ENCODE measurements around the gene NFIX. TPM values are rescaled to one million over a fixed set of nuclear protein-coding genes. Genes with fewer than 3 reads are reported as not detected.
A peak's percentile ranks its signal among the peaks of the same experiment; 100 is the strongest.

Gene NFIX
- total RNA-seq, 1 donor from 2014 or later = 8.4 TPM

DNA sequence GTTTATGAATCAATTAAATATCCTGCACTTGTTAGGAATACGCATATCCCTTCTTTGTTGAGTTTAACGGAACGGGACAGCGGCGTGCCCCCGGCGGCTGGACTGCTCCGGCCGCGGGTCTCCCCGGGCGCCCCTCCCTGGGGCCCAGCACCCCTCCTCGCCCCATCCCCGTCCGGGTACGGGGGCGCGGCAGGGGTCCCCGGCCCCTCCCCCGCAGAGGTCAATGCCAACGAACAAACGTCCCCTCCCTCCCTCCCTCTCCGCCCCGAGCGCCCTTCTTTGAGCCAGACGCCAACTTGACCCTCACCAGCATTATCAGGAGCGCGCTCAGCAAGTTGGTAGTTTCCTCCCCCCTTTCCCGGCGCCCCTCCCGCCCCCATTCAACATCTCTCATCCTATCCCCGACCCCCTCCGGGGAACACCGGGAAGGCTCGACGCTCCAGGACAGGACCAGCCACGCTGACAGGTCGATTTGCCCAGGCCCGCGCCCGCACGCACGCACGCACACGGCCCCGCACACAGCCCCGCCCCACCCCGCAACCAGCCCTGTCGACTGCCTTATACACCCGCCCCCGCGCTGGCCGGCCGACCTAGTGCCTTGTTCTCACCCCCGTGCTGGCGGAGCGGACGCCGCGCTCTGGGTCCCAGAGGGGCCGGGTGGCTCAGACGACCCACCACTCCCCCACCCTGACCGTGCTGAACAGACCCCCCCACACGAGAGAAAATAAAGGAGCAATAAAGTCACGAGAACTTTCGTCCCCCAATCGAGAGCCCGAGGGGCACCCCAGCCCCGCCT, 102.4 kb downstream of the NFIX start:
- Histone ChIP-seq H3K27me3 (ENCODE audit: insufficient read depth, low read length) (no peaks in the 10 kb centered on the region), H4K20me1 (ENCODE audit: insufficient read depth, low read length) (peaks cover 6% of the 10 kb centered on the region), H3K36me3 (ENCODE audit: insufficient read depth, low read length) (no peaks in the 10 kb centered on the region), H3K4me1 (ENCODE audit: insufficient read depth, low read length) (peaks cover 21% of the 10 kb centered on the region), H3K4me3 (ENCODE audit: insufficient read depth, low read depth, low read length) (no peak overlapping the region), H3K27ac (ENCODE audit: low read depth, low read length) (no peak overlapping the region), H3K9ac (ENCODE audit: low read length) (no peak overlapping the region), H3K9me3 (ENCODE audit: insufficient read depth, low read depth, low read length) (no peaks in the 10 kb centered on the region), H2AFZ (ENCODE audit: low read depth, low read length) (no peak overlapping the region), H3K79me2 (ENCODE audit: insufficient read depth, low read length) (no peaks in the 10 kb centered on the region), H3K4me2 (ENCODE audit: low read length) (peak overlapping the region; percentile 5)
- DNase-seq (ENCODE audit: low read depth) (no peak), FAIRE-seq (no peak)
- no peak overlapping the region for H3K4me3 Mint-ChIP-seq (ENCODE audit: unreplicated experiment)
- peaks cover 10% of the 10 kb centered on the region for H3K9me3 Mint-ChIP-seq (ENCODE audit: unreplicated experiment)
- H3K27ac Mint-ChIP-seq (ENCODE audit: unreplicated experiment) = no peak overlapping the region
- TF ChIP-seq EZH2 (IDR thresholded peaks at IDR 0.05; ENCODE audit: insufficient read depth, low read length) = no peak
- TF ChIP-seq, protein P1, sequence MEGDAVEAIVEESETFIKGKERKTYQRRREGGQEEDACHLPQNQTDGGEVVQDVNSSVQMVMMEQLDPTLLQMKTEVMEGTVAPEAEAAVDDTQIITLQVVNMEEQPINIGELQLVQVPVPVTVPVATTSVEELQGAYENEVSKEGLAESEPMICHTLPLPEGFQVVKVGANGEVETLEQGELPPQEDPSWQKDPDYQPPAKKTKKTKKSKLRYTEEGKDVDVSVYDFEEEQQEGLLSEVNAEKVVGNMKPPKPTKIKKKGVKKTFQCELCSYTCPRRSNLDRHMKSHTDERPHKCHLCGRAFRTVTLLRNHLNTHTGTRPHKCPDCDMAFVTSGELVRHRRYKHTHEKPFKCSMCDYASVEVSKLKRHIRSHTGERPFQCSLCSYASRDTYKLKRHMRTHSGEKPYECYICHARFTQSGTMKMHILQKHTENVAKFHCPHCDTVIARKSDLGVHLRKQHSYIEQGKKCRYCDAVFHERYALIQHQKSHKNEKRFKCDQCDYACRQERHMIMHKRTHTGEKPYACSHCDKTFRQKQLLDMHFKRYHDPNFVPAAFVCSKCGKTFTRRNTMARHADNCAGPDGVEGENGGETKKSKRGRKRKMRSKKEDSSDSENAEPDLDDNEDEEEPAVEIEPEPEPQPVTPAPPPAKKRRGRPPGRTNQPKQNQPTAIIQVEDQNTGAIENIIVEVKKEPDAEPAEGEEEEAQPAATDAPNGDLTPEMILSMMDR (IDR thresholded peaks at IDR 0.05; ENCODE audit: insufficient read depth, low read depth, low read length) = no peak
- peaks cover 5% of the 10 kb centered on the region for H3K36me3 Mint-ChIP-seq (ENCODE audit: low read depth, unreplicated experiment)
- peaks cover 38% of the 10 kb centered on the region for H3K27me3 Mint-ChIP-seq (ENCODE audit: low read depth, unreplicated experiment)
- peaks cover 5% of the 10 kb centered on the region for H3K4me1 Mint-ChIP-seq (ENCODE audit: low read depth, unreplicated experiment)

DNA sequence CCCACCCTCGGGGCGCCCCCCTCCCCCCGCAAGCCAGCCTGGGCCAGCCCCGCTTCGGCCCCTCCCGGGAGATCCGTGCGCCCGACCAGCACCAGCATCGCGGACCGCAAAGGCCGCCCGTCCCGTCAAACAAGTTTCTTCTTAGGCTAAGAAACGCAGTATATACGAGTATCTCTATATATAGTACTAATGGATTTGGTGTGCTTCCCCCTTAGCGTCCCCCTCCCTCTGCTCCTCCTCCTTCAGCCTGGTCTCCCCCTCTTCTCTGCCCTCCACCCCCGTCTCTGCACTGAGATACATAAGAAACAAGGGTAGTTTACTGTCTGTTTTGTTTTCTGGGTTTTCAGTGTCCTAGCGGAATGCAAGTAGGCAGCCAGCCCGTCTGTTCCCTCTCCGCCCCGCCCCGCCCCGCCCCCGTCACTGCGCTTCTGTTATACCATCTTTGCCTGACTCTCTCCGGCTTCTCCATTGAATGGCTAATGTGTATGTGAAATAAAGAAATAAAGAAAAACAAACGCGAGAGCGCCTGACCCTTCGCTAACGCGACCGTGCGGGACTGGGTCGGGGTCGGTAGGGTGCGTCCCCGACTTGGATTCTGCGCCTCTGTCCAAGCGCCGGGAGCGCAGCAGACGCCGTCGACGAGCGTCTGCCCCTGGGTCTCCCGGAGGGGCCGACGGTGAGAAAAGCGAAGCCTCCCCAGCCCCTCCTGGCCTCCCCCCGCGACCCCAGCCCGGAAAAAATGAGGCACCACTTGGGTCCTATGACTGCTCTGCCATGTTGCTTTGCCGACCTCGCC, 103.2 kb downstream of the NFIX start:
- Histone ChIP-seq H3K9ac (ENCODE audit: low read length) (no peak overlapping the region), H3K36me3 (ENCODE audit: insufficient read depth, low read length) (no peaks in the 10 kb centered on the region), H3K4me3 (ENCODE audit: insufficient read depth, low read depth, low read length) (no peak overlapping the region), H3K79me2 (ENCODE audit: insufficient read depth, low read length) (no peaks in the 10 kb centered on the region), H3K4me2 (ENCODE audit: low read length) (peak overlapping the region; percentile 65), H3K4me1 (ENCODE audit: insufficient read depth, low read length) (peaks cover 14% of the 10 kb centered on the region), H3K9me3 (ENCODE audit: insufficient read depth, low read depth, low read length) (no peaks in the 10 kb centered on the region), H2AFZ (ENCODE audit: low read depth, low read length) (no peak overlapping the region), H4K20me1 (ENCODE audit: insufficient read depth, low read length) (peaks cover 6% of the 10 kb centered on the region), H3K27ac (ENCODE audit: low read depth, low read length) (no peak overlapping the region), H3K27me3 (ENCODE audit: insufficient read depth, low read length) (no peaks in the 10 kb centered on the region)
- Mint-ChIP-seq H3K4me3 (ENCODE audit: unreplicated experiment) (no peak overlapping the region), H3K36me3 (ENCODE audit: low read depth, unreplicated experiment) (peaks cover 5% of the 10 kb centered on the region), H3K9me3 (ENCODE audit: unreplicated experiment) (peaks cover 10% of the 10 kb centered on the region), H3K4me1 (ENCODE audit: low read depth, unreplicated experiment) (peaks cover 5% of the 10 kb centered on the region), H3K27ac (ENCODE audit: unreplicated experiment) (no peak overlapping the region), H3K27me3 (ENCODE audit: low read depth, unreplicated experiment) (peaks cover 38% of the 10 kb centered on the region)
- TF ChIP-seq EZH2 (IDR thresholded peaks at IDR 0.05; ENCODE audit: insufficient read depth, low read length) = no peak
- TF ChIP-seq, protein P1 (IDR thresholded peaks at IDR 0.05; ENCODE audit: insufficient read depth, low read depth, low read length) = no peak
- DNase-seq (ENCODE audit: low read depth) = no peak
- FAIRE-seq = no peak

Measured in astrocyte (in vitro differentiated cells and primary cell).